Pulmonary artery endothelial cell (primary cell): Measurements from ENCODE around the gene SPC24. TPM values are rescaled to one million over a fixed set of nuclear protein-coding genes. Genes with fewer than 3 reads are reported as not detected.
"Not testable (repeated sequence)": the region's sequence is repeated elsewhere in the genome, so short reads cannot be mapped to it uniquely, and the experiment has no call there.

Experiments used
- DNase-seq: peaks from one replicate; pipeline ENCODE4 v3.0.0-alpha.2; 2011; ENCODE audit warnings: low read depth, low spot score
- total RNA-seq: library from RNA; depleted of rRNA; stranded (reverse); fragments of >200 nt; gene quantifications from 2 replicates; pipeline ENCODE4 v1.2.3, GENCODE V29; 2014

Gene SPC24
- total RNA-seq, 1 donor from 2014 or later, result 108 TPM

- no peak for DNase-seq
Measured at GRCh38 chr19:11131471-11131870, 24.1 kb downstream of the SPC24 start.

GRCh38 chr19:11130824-11131455 is 24.6 kb downstream of the SPC24 start:
- peak; percentile 85 for DNase-seq

GRCh38 chr19:11127905-11128304 is 27.7 kb downstream of the SPC24 start:
- no peak for DNase-seq

GRCh38 chr19:11125994-11126685 is 29.4 kb downstream of the SPC24 start:
- no peak for DNase-seq

- not testable (repeated sequence) for DNase-seq
Measured at GRCh38 chr19:11124157-11124556, 31.4 kb downstream of the SPC24 start.

GRCh38 chr19:11123114-11123513 is 32.5 kb downstream of the SPC24 start:
- no peak for DNase-seq

- not testable (repeated sequence) for DNase-seq
Measured at GRCh38 chr19:11121963-11122362, 33.6 kb downstream of the SPC24 start.

- DNase-seq, result no peak
Measured at GRCh38 chr19:11116507-11116906, 39.1 kb downstream of the SPC24 start.

- DNase-seq, result no peak
Measured at GRCh38 chr19:11115895-11116446, 39.6 kb downstream of the SPC24 start.

GRCh38 chr19:11115042-11115441 is 40.5 kb downstream of the SPC24 start:
- no peak for DNase-seq

- DNase-seq, result no peak
Measured at GRCh38 chr19:11113140-11113708, 42.4 kb downstream of the SPC24 start.

- DNase-seq, result no peak
Measured at GRCh38 chr19:11111771-11112144, 43.8 kb downstream of the SPC24 start.

- DNase-seq, result no peak
Measured at GRCh38 chr19:11111117-11111770, 44.3 kb downstream of the SPC24 start.

GRCh38 chr19:11108746-11109145 is 46.8 kb downstream of the SPC24 start:
- DNase-seq, result no peak

- DNase-seq, result no peak
Measured at GRCh38 chr19:11106477-11106876, 49.1 kb downstream of the SPC24 start.

GRCh38 chr19:11105014-11105636 is 50.5 kb downstream of the SPC24 start:
- DNase-seq, result no peak

- not testable (repeated sequence) for DNase-seq
Measured at GRCh38 chr19:11103667-11104066, 51.9 kb downstream of the SPC24 start.

- DNase-seq, result no peak
Measured at GRCh38 chr19:11102944-11103343, 52.6 kb downstream of the SPC24 start.

- DNase-seq, result no peak
Measured at GRCh38 chr19:11101057-11101456, 54.5 kb downstream of the SPC24 start.

- no peak for DNase-seq
Measured at GRCh38 chr19:11100049-11100448, 55.5 kb downstream of the SPC24 start.

GRCh38 chr19:11098861-11099260 is 56.7 kb downstream of the SPC24 start:
- DNase-seq, result no peak

GRCh38 chr19:11098327-11098726 is 57.3 kb downstream of the SPC24 start:
- no peak for DNase-seq
